ENCODE results near the gene ECHDC1. TPM values are rescaled to one million over a fixed set of nuclear protein-coding genes. Genes with fewer than 3 reads are reported as not detected.
A peak's percentile ranks its signal among the peaks of the same experiment; 100 is the strongest.

ECHDC1 gene
- total RNA-seq, 4 donors from 2014 or later, result 55.4 to 149 (median 71.5) TPM

DNA sequence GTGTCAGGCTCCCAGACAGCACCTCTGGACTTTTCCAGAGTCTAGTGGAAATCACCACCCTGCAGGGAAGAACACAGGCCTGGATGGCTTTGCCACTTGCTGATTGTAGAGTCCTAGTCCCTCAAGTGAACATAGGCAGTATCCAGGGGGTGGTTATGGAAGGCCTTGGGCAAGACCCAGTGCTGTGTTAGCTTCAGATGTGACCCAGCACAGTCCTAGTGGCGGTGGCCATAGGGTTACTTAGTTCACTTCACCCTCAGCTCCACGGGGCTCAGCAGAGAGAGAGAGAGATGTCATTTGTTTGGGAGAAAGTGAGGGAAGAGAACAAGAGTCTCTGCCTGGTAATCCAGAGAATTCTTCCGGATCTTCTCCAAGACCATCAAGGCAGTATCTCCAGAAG, 39.5 kb downstream of the ECHDC1 start:
- Histone ChIP-seq H3K9me3 (no peaks in the 10 kb centered on the region), H3K36me3 (no peaks in the 10 kb centered on the region), H3K27me3 (no peaks in the 10 kb centered on the region), H3K27ac (no peak overlapping the region), H3K4me3 (replicated peaks in 1 of 3) (no peak overlapping the region), H3K4me1 (peaks cover 23% of the 10 kb centered on the region in 2 donors)
- DNase-seq, result no peak
- 96 to 98% methylated on average over 3 of the region's 3 CpGs for WGBS, 2 donors
- TF ChIP-seq, protein P1, sequence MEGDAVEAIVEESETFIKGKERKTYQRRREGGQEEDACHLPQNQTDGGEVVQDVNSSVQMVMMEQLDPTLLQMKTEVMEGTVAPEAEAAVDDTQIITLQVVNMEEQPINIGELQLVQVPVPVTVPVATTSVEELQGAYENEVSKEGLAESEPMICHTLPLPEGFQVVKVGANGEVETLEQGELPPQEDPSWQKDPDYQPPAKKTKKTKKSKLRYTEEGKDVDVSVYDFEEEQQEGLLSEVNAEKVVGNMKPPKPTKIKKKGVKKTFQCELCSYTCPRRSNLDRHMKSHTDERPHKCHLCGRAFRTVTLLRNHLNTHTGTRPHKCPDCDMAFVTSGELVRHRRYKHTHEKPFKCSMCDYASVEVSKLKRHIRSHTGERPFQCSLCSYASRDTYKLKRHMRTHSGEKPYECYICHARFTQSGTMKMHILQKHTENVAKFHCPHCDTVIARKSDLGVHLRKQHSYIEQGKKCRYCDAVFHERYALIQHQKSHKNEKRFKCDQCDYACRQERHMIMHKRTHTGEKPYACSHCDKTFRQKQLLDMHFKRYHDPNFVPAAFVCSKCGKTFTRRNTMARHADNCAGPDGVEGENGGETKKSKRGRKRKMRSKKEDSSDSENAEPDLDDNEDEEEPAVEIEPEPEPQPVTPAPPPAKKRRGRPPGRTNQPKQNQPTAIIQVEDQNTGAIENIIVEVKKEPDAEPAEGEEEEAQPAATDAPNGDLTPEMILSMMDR (IDR thresholded peaks at IDR 0.05), result no peak
- TF ChIP-seq POLR2A (IDR thresholded peaks at IDR 0.05), result no peak
- intact Hi-C loops (cut with DNase I), result loop anchor here (10.0 kb wide), 1 partner anchor 121 kb away; no protein-coding TSS in a partner anchor

DNA sequence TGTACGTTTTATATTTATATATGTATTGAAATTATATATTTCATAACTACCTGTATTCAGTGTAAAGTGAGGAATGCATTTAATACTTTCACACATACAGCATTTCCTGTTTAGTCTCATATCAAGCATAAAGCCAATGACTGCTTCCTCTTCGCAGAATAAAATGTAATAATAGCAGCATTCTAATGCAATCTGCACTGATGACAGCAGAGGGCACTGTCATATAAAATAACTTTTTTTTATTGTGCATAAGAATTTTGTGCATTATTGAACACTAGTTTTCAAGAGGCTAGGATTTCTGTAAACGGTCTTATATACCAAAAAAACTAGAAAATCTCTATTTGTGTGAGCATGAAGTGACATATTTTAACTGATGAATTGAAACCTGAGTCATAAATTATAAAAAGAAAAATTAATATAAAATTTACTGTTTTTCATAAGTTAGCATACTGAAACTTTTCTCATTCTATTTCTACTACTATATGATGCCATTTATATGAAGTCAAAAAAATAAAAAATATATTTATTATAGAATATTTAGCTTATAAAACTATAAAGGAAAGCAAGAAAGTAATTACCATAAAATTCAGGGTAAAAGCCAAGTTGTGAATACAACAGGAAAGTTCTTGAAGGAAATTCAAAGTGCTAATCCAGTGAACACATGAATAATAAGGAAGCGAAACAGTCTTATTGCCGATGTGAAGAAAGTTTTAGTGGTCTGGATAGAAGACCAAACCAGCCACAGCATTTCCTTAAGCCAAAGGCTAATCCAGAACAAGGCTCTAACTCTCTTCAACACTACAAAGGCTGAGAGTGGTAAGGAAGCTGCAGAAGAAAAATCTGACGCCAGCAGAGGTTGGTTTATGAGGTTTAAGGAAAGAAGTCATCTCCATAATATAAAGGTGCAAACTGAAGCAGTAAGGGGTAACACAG, 40.4 kb downstream of the ECHDC1 start:
- no peak overlapping the region for H3K27ac ChIP-seq
- H3K27me3 ChIP-seq, result no peaks in the 10 kb centered on the region
- H3K4me1 ChIP-seq, result peaks cover 23% of the 10 kb centered on the region in 2 donors
- no peaks in the 10 kb centered on the region for H3K9me3 ChIP-seq
- H3K4me3 ChIP-seq (replicated peaks in 1 of 3), result no peak overlapping the region
- peak; percentile 22 to 37 for DNase-seq
- intact Hi-C loops (cut with DNase I), result loop anchor here (10.0 kb wide), 1 partner anchor 122 kb away; no protein-coding TSS in a partner anchor
- 50 to 59% methylated on average over 6 of the region's 6 CpGs for WGBS, 2 donors
- no peak for TF ChIP-seq POLR2A (IDR thresholded peaks at IDR 0.05)
- TF ChIP-seq, protein P1 (IDR thresholded peaks at IDR 0.05), result peak in 5 of 6 experiments; percentile 20 to 78 (median 70)
- H3K36me3 ChIP-seq, result no peaks in the 10 kb centered on the region

DNA sequence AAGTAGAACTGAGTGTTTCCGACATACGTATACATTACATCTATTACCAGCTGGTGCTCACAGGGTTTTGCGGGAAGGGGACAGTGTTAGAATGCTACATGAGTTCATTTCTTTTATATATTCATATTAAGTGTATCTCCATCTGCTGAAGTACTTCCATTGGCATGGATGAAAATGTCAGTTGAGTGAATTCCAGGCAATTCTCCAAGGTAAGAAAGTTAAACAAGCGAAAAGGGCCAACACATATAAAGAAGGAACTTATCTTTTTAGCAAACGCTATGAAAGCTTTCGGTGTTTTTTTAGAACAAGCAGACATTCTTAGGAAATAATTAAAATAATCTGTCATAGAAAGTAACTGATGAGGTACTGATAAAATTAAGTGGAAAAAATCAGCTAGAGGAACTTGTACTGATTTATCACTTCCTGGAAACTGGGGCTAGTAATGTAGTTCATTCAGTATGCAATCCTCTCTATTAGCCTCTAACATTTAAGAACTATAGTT, 42.2 kb downstream of the ECHDC1 start:
- 48 to 58% methylated on average over 6 of the region's 6 CpGs for WGBS, 2 donors
- Histone ChIP-seq H3K27ac (peak overlapping the region in 2 of 3 donors; percentile 2 to 11), H3K9me3 (no peaks in the 10 kb centered on the region), H3K36me3 (no peaks in the 10 kb centered on the region), H3K4me3 (replicated peaks in 1 of 3) (no peak overlapping the region), H3K4me1 (peaks cover 23% of the 10 kb centered on the region in 2 donors), H3K27me3 (no peaks in the 10 kb centered on the region)
- TF ChIP-seq POLR2A (IDR thresholded peaks at IDR 0.05), result no peak
- TF ChIP-seq, protein P1 (IDR thresholded peaks at IDR 0.05), result no peak
- no peak for DNase-seq
- intact Hi-C loops (cut with DNase I), result loop anchor here (10.0 kb wide), 1 partner anchor 124 kb away; no protein-coding TSS in a partner anchor

DNA sequence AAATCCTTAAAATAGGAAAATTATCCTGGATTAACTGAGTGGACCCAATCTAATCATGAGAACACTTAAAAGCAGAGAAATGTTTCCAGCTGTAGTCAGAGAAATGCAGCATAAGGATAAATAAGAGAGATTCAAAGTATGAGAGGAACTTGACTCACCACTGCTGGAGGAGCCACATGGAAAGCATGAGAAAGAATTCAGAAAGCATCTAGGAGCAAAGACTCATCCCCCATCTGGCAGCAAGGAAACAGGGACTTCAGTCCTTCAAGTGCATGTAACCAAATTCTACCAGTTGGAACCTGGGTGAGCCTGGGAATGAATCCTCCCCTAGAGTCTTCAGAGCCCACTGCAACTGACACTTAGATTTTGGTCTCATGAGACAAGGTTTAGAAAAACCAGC, 43.0 kb downstream of the ECHDC1 start:
- intact Hi-C loops (cut with DNase I), result loop anchor here (10.0 kb wide), 1 partner anchor 124 kb away; no protein-coding TSS in a partner anchor
- Histone ChIP-seq H3K27ac (no peak overlapping the region), H3K4me1 (peaks cover 23% of the 10 kb centered on the region in 2 donors), H3K4me3 (replicated peaks in 1 of 3) (no peak overlapping the region), H3K27me3 (no peaks in the 10 kb centered on the region), H3K9me3 (no peaks in the 10 kb centered on the region), H3K36me3 (no peaks in the 10 kb centered on the region)
- no peak for DNase-seq
- TF ChIP-seq, protein P1 (IDR thresholded peaks at IDR 0.05), result no peak
- TF ChIP-seq POLR2A (IDR thresholded peaks at IDR 0.05), result no peak
